Ramos (cell line): ENCODE data around the gene NELFE.
"Not testable (repeated sequence)": the region's sequence is repeated elsewhere in the genome, so short reads cannot be mapped to it uniquely, and the experiment has no call there.

ENCODE experiments used
- in situ Hi-C: fragments of 300-500 bp; cut with MboI; formaldehyde crosslinking; loops from one replicate; pipeline ENCODE4 v1.14.3; 2022; ENCODE audit warnings: low sequenced_read_pairs; ENCODE audit not compliant: unreplicated experiment

The NELFE gene

GRCh38 chr6:31920811-31921210, 38.0 kb downstream of the NELFE start:
- in situ Hi-C loops: no loop called here

- in situ Hi-C loops: no loop called here
Measured at GRCh38 chr6:31919624-31920303, 39.0 kb downstream of the NELFE start.

GRCh38 chr6:31918069-31918720, 40.6 kb downstream of the NELFE start:
- in situ Hi-C loops: no loop called here

- in situ Hi-C loops: no loop called here
Measured at GRCh38 chr6:31915756-31916155, 43.0 kb downstream of the NELFE start.

- in situ Hi-C loops: no loop called here
Measured at GRCh38 chr6:31915351-31915750, 43.4 kb downstream of the NELFE start.

- in situ Hi-C loops: no loop called here
Measured at GRCh38 chr6:31911826-31912585, 46.8 kb downstream of the NELFE start.

GRCh38 chr6:31909298-31909697, 49.5 kb downstream of the NELFE start:
- in situ Hi-C loops: not testable (repeated sequence)

GRCh38 chr6:31908791-31909190, 50.0 kb downstream of the NELFE start:
- in situ Hi-C loops: no loop called here

GRCh38 chr6:31908255-31908654, 50.5 kb downstream of the NELFE start:
- in situ Hi-C loops: not testable (repeated sequence)

- in situ Hi-C loops: no loop called here
Measured at GRCh38 chr6:31907158-31907813, 51.5 kb downstream of the NELFE start.

GRCh38 chr6:31906727-31907126, 52.0 kb downstream of the NELFE start:
- in situ Hi-C loops: not testable (repeated sequence)

GRCh38 chr6:31906122-31906521, 52.6 kb downstream of the NELFE start:
- in situ Hi-C loops: no loop called here

GRCh38 chr6:31905041-31905440, 53.7 kb downstream of the NELFE start:
- in situ Hi-C loops: no loop called here

GRCh38 chr6:31903957-31904356, 54.8 kb downstream of the NELFE start:
- in situ Hi-C loops: no loop called here
